NCI-H524 treated with DMSO at 0.1 percent for 48 hours (cell line): ENCODE data around the gene FDX2.
A peak's percentile ranks its signal among the peaks of the same experiment; 100 is the strongest.
"Not testable (repeated sequence)": the region's sequence is repeated elsewhere in the genome, so short reads cannot be mapped to it uniquely, and the experiment has no call there.

Experiments
- DNase-seq: peaks from one replicate; lab custom pipeline; 2025; lab: John Stamatoyannopoulos, UW

FDX2 gene

GRCh38 chr19:10315335-10316214, at the start of gene FDX2:
TSS of gene FDX2 (minus strand) at chr19:10316015. CDS start at chr19:10315996, 19 bp downstream.
- peak; percentile 75 for DNase-seq

- no peak for DNase-seq
Measured at GRCh38 chr19:10365518-10365917, 49.7 kb upstream of the FDX2 start.

- no peak for DNase-seq
Measured at GRCh38 chr19:10364644-10365043, 48.8 kb upstream of the FDX2 start.

GRCh38 chr19:10363789-10364281, 48.0 kb upstream of the FDX2 start:
- DNase-seq: no peak

GRCh38 chr19:10362259-10362658, 46.4 kb upstream of the FDX2 start:
- no peak for DNase-seq

GRCh38 chr19:10361569-10362011, 45.8 kb upstream of the FDX2 start:
- no peak for DNase-seq

GRCh38 chr19:10356431-10356830, 40.6 kb upstream of the FDX2 start:
- DNase-seq: no peak

- no peak for DNase-seq
Measured at GRCh38 chr19:10353793-10354391, 38.1 kb upstream of the FDX2 start.

GRCh38 chr19:10352764-10353671, 37.2 kb upstream of the FDX2 start:
- no peak for DNase-seq

GRCh38 chr19:10346509-10346908, 30.7 kb upstream of the FDX2 start:
- DNase-seq: no peak

GRCh38 chr19:10344780-10345179, 29.0 kb upstream of the FDX2 start:
- no peak for DNase-seq

GRCh38 chr19:10343495-10343894, 27.7 kb upstream of the FDX2 start:
- no peak for DNase-seq

- no peak for DNase-seq
Measured at GRCh38 chr19:10339977-10340376, 24.2 kb upstream of the FDX2 start.

GRCh38 chr19:10339380-10339960, 23.7 kb upstream of the FDX2 start, which contains the start of gene ICAM3:
TSS of gene ICAM3 (minus strand) at chr19:10339624. CDS start at chr19:10339614, 10 bp downstream.
- DNase-seq: no peak

GRCh38 chr19:10338940-10339339, 23.1 kb upstream of the FDX2 start:
- DNase-seq: no peak

- not testable (repeated sequence) for DNase-seq
Measured at GRCh38 chr19:10336725-10337124, 20.9 kb upstream of the FDX2 start.

GRCh38 chr19:10335352-10335985, 19.7 kb upstream of the FDX2 start:
- no peak for DNase-seq

- no peak for DNase-seq
Measured at GRCh38 chr19:10334588-10335351, 19.0 kb upstream of the FDX2 start.

GRCh38 chr19:10333758-10334587, 18.2 kb upstream of the FDX2 start:
- no peak for DNase-seq
